LNCAP (cell line): Measurements from ENCODE around the gene CEP19.

Experiments
- TF ChIP-seq, protein P1 (sequence below): fragments of 450-650 bp; IDR thresholded peaks from 2 replicates; pipeline ENCODE4 v1.5.1; 2017; ENCODE audit warnings: mild to moderate bottlenecking

Gene CEP19

GRCh38 chr3:196686436-196686835 lies 25.6 kb downstream of the CEP19 start:
- TF ChIP-seq, protein P1, sequence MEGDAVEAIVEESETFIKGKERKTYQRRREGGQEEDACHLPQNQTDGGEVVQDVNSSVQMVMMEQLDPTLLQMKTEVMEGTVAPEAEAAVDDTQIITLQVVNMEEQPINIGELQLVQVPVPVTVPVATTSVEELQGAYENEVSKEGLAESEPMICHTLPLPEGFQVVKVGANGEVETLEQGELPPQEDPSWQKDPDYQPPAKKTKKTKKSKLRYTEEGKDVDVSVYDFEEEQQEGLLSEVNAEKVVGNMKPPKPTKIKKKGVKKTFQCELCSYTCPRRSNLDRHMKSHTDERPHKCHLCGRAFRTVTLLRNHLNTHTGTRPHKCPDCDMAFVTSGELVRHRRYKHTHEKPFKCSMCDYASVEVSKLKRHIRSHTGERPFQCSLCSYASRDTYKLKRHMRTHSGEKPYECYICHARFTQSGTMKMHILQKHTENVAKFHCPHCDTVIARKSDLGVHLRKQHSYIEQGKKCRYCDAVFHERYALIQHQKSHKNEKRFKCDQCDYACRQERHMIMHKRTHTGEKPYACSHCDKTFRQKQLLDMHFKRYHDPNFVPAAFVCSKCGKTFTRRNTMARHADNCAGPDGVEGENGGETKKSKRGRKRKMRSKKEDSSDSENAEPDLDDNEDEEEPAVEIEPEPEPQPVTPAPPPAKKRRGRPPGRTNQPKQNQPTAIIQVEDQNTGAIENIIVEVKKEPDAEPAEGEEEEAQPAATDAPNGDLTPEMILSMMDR: no peak

GRCh38 chr3:196684548-196685407 lies 27.3 kb downstream of the CEP19 start:
- TF ChIP-seq, protein P1: peak; percentile 83

DNA sequence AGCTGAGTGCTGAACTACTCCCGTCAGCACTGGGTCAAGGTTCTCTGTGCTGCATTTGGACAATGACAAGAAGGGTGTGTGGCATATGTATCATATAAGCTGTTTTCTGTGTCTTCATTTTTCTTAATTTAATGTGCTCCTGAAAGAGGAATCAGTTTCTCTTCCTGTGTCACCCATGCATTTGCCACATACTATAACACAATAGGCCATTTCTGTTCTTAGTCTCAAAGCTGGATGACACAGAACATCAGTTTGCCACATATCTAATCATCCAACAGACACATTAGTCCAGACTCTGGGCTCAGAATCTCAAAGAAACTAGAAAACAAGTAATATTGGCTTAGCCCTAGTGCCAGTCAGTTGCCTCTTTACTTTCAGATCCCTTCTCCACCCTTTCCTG lies 34.1 kb downstream of the CEP19 start:
- TF ChIP-seq, protein P1: no peak

DNA sequence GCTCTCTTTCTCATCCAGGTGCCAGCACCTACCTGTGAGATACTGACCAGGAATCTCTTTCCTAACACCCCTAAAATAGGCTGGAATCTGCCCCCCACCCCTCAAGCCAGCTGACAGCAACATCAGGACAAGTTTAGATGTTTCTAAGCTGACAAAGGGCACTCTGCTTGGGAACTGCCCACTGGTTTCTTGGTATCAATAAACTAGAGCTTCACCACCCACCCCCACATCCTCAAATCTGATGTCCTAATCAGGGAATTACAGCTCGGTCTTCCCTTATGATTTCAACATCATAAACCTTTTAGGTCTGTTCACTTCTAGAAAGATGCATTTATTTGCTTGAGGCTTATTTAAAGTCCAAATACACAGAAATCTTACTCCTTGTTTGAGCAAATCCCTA lies 34.7 kb downstream of the CEP19 start:
- TF ChIP-seq, protein P1: no peak

GRCh38 chr3:196673632-196674031 lies 38.4 kb downstream of the CEP19 start:
- TF ChIP-seq, protein P1: no peak

DNA sequence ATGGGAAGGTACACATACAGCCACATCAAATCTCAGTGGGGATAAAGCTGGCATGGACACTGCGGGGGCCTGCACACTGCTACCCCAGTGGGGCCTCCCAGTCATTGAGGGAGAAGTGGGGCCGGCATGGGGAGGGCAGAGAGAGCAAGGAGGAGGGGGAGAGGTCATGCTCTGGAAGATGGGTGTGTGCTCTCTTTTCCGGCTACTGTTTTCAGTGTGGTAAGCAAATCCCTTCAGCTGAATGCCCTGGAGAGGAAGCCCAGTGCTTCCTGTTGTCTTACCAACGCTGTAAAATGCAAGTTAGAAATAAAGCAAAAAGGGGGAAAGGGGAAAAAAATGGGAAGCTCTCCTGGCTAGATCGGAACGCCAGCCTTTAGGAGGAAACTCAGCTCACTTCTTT lies 41.7 kb downstream of the CEP19 start:
- TF ChIP-seq, protein P1: no peak

GRCh38 chr3:196667056-196667825 lies 44.8 kb downstream of the CEP19 start:
- TF ChIP-seq, protein P1: no peak
